Stimulated activated CD8-positive, alpha-beta memory T cell treated with anti-CD3 and anti-CD28 coated beads, Interleukin-7, amount 100 ng/mL, for 48 hours (primary cell): ENCODE data around the gene COX11.
A peak's percentile ranks its signal among the peaks of the same experiment; 100 is the strongest.

Experiments used
- DNase-seq, 2 donors: peaks; one replicate each; pipeline ENCODE4 v3.0.0-alpha.2; 2020; ENCODE audit warnings: low read depth in 1 of 2; ENCODE audit errors: extremely low read depth in 1 of 2

Gene COX11

GRCh38 chr17:54968988-54969332 is 506 bp upstream of the COX11 start:
- peak in 1 of 2 donors; percentile 5 for DNase-seq

DNA sequence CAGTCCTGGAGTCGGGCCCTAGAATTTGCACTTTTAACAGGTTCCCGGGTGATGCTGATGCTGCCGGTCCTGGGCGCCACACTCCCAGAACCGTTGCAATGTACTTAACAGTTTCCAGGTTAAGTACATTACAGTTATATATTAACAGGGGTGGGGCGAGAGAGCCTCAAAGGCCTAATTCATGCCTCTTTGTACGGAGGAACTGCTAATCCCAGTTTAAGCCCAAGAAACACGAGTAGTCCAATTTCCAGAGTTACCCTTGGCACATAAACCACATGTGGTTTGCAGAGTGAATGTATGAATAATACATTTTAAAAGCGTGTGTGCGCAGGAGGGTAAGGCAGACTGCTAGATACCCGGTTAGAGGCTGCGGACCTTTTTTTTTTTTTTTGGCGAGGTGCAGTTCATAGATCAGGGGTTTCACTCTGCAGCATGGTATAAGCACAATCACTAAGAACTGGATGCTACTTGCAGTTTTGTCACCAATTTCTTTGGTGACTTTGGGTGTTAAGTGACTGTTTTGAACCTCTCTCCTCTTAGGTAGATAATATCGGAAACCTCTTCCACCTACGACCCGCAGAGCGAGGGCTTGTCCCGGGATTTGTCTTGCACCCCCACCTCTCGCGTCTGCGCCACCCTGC is 713 bp downstream of the COX11 start:
- no peak for DNase-seq

- DNase-seq: no peak
Measured at GRCh38 chr17:54956791-54957190, 11.7 kb downstream of the COX11 start.

GRCh38 chr17:54951286-54951685 is 17.2 kb downstream of the COX11 start:
- DNase-seq: no peak

DNA sequence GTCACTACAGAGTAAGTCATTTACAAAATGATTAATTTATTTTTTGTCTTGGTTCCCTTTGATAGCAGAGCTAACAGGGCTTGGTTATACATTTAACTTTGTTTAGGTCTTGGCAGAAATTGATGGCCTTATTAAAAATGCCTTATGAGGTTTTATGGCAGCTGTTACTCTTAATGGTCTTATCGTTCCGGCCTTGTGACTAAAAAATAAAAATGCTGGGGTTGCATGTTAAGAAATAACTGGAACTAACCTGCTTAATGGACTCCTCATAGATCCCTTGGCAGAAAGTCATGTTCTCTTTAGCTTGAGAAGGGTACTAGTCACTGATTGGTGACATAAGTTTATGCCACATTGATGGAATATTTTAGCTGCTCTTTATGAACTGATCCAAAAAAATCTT is 18.3 kb downstream of the COX11 start:
- DNase-seq: no peak

DNA sequence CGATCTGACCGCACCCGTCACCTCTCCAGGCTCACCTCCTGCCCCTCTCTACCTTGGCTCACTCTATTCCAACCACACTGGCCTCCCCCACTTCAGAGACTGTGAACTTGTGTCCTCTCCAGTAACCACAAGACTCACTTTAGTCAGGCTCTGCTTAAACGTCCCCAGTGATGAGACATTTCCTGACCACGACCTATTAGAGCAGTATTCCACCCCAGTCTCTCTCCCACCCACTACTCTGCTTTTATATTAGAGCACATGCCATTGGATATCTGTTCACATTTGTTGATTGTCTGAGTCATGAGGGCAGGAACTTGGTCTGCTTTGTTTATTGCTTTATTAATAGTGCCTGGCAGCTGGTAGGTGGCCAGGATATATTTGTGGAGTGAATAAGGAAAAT is 20.1 kb downstream of the COX11 start:
- DNase-seq: no peak

- no peak for DNase-seq
Measured at GRCh38 chr17:54947396-54947795, 21.1 kb downstream of the COX11 start.

- no peak for DNase-seq
Measured at GRCh38 chr17:54945671-54946070, 22.8 kb downstream of the COX11 start.

DNA sequence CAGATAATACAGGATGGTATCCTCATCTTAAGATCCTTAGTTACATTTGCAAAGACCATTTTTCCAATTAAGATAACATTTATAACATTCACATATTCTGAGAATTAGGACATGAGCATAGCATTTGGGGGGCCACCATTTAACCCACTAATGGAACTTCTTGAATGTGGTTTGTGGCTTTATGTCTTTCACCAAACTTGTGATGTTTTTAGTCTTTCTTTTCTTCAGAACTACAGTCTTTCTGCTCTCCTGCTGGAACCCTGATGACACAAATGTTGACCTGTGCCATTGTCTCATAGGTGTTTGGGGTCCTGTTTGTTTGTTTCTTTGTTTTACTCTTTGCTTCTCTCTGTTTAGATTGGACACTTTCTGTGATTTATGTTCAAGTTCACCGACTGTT is 23.2 kb downstream of the COX11 start:
- no peak for DNase-seq

- no peak for DNase-seq
Measured at GRCh38 chr17:54944796-54945195, 23.7 kb downstream of the COX11 start.

- DNase-seq: no peak
Measured at GRCh38 chr17:54941285-54941684, 27.2 kb downstream of the COX11 start.

- DNase-seq: no peak
Measured at GRCh38 chr17:54937426-54937825, 31.0 kb downstream of the COX11 start.

DNA sequence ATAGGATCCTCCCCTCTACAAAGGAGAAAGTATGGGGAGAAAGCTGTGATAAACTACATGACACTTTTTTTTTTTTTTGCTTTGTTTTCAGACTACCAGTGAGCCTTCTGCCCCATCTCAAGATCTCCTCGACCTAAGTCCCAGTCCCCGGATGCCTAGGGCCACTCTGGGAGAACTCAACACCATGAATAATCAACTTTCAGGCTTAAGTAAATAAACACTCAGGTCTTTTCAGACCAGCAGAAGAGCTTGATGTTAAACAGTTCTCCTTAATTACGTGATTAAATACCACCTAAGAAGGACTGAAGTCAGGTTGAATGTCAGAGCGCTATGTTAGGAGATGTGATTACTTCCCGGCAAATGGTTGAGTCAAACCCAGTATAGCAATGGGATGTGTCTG is 31.4 kb downstream of the COX11 start:
- DNase-seq: no peak

DNA sequence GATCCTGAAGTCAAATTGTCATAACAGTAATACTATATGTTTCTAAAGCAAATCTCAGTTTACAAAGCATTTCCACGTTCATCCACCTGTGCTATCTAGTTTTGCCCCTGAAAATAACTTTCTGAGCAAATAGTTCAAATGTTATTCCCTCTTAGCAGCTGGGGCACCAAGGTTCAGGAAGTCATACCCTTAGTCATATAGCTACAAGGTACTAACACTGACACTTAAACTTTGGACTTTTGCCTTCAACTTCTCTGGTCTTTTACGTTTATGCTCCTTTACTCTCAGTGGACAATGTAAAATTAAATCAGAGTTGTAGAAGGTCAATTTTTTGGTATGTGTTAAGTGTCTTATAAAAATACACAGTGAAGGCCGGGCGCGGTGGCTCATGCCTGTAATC is 33.0 kb downstream of the COX11 start:
- no peak for DNase-seq

- no peak for DNase-seq
Measured at GRCh38 chr17:54933921-54934320, 34.5 kb downstream of the COX11 start.

GRCh38 chr17:54932711-54933110 is 35.7 kb downstream of the COX11 start:
- no peak for DNase-seq

- DNase-seq: no peak
Measured at GRCh38 chr17:54927525-54927924, 40.9 kb downstream of the COX11 start.

- no peak for DNase-seq
Measured at GRCh38 chr17:54924405-54924804, 44.0 kb downstream of the COX11 start.

- no peak for DNase-seq
Measured at GRCh38 chr17:54920819-54921218, 47.6 kb downstream of the COX11 start.

DNA sequence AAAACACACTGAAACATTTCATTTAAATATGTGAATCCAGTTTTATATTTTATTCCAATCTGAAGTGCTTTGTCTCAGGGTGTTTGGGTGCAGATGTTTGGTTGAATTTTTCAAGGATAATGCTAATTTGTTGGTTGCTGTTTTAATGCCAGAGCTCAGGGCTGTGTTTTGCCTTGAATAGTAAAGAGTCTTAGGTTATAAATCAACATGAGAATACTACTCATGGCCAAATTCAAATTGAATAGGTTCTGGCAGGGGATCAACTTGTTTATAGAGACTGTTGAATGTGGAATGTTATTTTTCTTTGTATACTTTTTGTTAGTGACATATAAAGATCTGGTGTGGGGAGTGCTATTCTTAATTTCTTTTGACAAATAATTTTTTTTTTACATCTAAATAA is 49.0 kb downstream of the COX11 start:
- no peak for DNase-seq

DNA sequence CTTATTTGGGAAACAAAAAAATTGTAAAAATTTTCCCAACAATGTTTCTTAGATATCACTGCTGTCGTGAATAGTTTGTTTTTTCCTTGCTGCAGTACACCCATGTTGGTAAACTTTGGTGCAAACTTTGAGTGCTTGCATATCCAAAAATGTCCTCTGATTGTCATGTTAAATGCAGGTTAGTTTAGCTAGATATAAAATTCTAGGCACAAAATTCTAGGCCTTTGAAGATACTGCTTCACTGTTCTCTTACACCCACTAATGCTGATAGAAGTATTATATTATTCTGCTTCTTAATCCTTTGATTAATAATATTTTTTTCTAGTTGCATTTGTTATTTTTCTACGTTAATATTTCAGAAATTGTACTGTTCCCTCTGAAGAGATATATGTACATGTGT is 51.7 kb downstream of the COX11 start:
- DNase-seq: no peak
